CD1c-positive myeloid dendritic cell (primary cell): ENCODE measurements around the gene DARS2.

ENCODE experiments used
- DNase-seq: peaks from one replicate; pipeline ENCODE4 v3.0.0-alpha.2; 2016; ENCODE audit errors: extremely low spot score

The DARS2 gene

GRCh38 chr1:173887627-173888026 is 63.2 kb downstream of the DARS2 start:
- DNase-seq: no peak

- no peak for DNase-seq
These were observed 64.3 kb downstream of the DARS2 start for GRCh38 chr1:173888749-173889148.

GRCh38 chr1:173889885-173890284 is 65.4 kb downstream of the DARS2 start:
- no peak for DNase-seq

- no peak for DNase-seq
These were observed 69.1 kb downstream of the DARS2 start for GRCh38 chr1:173893611-173894010.

- DNase-seq: no peak
These were observed 69.7 kb downstream of the DARS2 start for GRCh38 chr1:173894189-173894588.

GRCh38 chr1:173900427-173900826 is 76.0 kb downstream of the DARS2 start:
- DNase-seq: no peak

- no peak for DNase-seq
These were observed 76.5 kb downstream of the DARS2 start for GRCh38 chr1:173900992-173901391.

- no peak for DNase-seq
These were observed 79.5 kb downstream of the DARS2 start for GRCh38 chr1:173903827-173904531.
